Caco-2 (cell line): ENCODE measurements around the gene SCN8A. TPM values are rescaled to one million over a fixed set of nuclear protein-coding genes. Genes with fewer than 3 reads are reported as not detected.
A peak's percentile ranks its signal among the peaks of the same experiment; 100 is the strongest.

Experiments
- BruUV-seq: library from RNA; stranded (reverse); fragments of 400-500 nt; replicated peaks from 2 replicates; lab custom pipeline; 2021; lab: Mats Ljungman, UMichigan
- CTCF ChIA-PET: fragments of 300-600 bp; sonication (Branson Sonifier 250); formaldehyde crosslinking; loops from one replicate; lab custom pipeline; 2022; ENCODE audit warnings: antibody characterized with exemption; lab: Charles Lee
- POLR2A ChIA-PET: fragments of 300-600 bp; sonication (Branson Sonifier 250); formaldehyde crosslinking; loops from one replicate; lab custom pipeline; 2022; ENCODE audit warnings: antibody characterized with exemption; lab: Charles Lee
- DNase-seq, 2 experiments: peaks; one replicate each; pipeline versions ENCODE4 v3.0.0 to v3.0.0-alpha.2; 2020 to 2022
- H3K27me3 ChIP-seq: replicated peaks from 2 replicates; pipeline ENCODE4 v1.6.0; 2011; ENCODE audit warnings: low read length; ENCODE audit not compliant: control insufficient read depth, insufficient read depth
- H3K36me3 ChIP-seq: 2 replicates; pipeline ENCODE4 v1.5.1; 2011; ENCODE audit warnings: low read length; ENCODE audit not compliant: control insufficient read depth, insufficient read depth
- H3K4me1 ChIP-seq: fragments of 250-450 bp; sonication (Bioruptor Pico); 2 replicates; pipeline ENCODE4 v1.5.1; 2020; ENCODE audit warnings: mild to moderate bottlenecking
- H3K4me3 ChIP-seq: 2 replicates; pipeline ENCODE4 v1.5.1; 2011; ENCODE audit warnings: low read depth, mild to moderate bottlenecking, control low read depth, low read length
- H3K9me3 ChIP-seq: fragments of 250-450 bp; sonication (Bioruptor Pico); 2 replicates; pipeline ENCODE4 v1.5.1; 2020; ENCODE audit warnings: mild to moderate bottlenecking, moderate library complexity
- H3K27ac Mint-ChIP-seq: one replicate; pipeline ENCODE4 v1.8.0; 2022; ENCODE audit warnings: mixed read lengths; ENCODE audit not compliant: unreplicated experiment
- H3K27me3 Mint-ChIP-seq: one replicate; pipeline ENCODE4 v1.8.0; 2022; ENCODE audit warnings: mixed read lengths; ENCODE audit not compliant: insufficient read depth, unreplicated experiment
- H3K36me3 Mint-ChIP-seq: one replicate; pipeline ENCODE4 v1.8.0; 2022; ENCODE audit warnings: mild to moderate bottlenecking, mixed read lengths; ENCODE audit not compliant: insufficient read depth, unreplicated experiment
- H3K4me1 Mint-ChIP-seq: one replicate; pipeline ENCODE4 v1.8.0; 2022; ENCODE audit warnings: low read depth, mixed read lengths; ENCODE audit not compliant: unreplicated experiment
- H3K4me3 Mint-ChIP-seq: one replicate; pipeline ENCODE4 v1.8.0; 2022; ENCODE audit warnings: mild to moderate bottlenecking, moderate library complexity, mixed read lengths; ENCODE audit not compliant: unreplicated experiment
- H3K9me3 Mint-ChIP-seq: one replicate; pipeline ENCODE4 v1.8.0; 2022; ENCODE audit warnings: mixed read lengths; ENCODE audit not compliant: unreplicated experiment
- intact Hi-C: fragments of 100-400 bp; cut with micrococcal nuclease; formaldehyde crosslinking; loops from one replicate; pipeline ENCODE4 v1.10.0; 2022; ENCODE audit not compliant: unreplicated experiment
- total RNA-seq: library from RNA; stranded (reverse); gene quantifications from 2 replicates; pipeline ENCODE4 v1.2.3, GENCODE V29; 2022
- TF ChIP-seq, protein P1 (sequence below), 2 experiments: fragments of 200-600 bp in 1 of 2; IDR thresholded peaks; 1 replicate in 1 of 2; 2 replicates in 1 of 2; pipeline versions ENCODE4 v1.5.1 to v1.8.0; 2011 to 2022; ENCODE audit warnings: antibody characterized with exemption in 1 of 2, control low read depth in 1 of 2, inconsistent platforms in 1 of 2, low read depth in 1 of 2, low read length in 1 of 2, mild to moderate bottlenecking in 1 of 2, moderate library complexity in 1 of 2; ENCODE audit not compliant: insufficient read depth in 1 of 2, severe bottlenecking in 1 of 2, unreplicated experiment in 1 of 2

SCN8A gene
- total RNA-seq, 1 experiment from 2014 or later, result 16.5 TPM

GRCh38 chr12:51836041-51836826 is 245.2 kb downstream of the SCN8A start:
- ChIA-PET POLR2A (no interaction called here), CTCF (interaction anchor here (2.1 kb wide), 1 partner anchor 12 kb away, joined by 11 read pairs; no protein-coding TSS in a partner anchor)
- H3K4me1 ChIP-seq, result peaks cover 18% of the 10 kb centered on the region
- H3K9me3 Mint-ChIP-seq, result no peaks in the 10 kb centered on the region
- DNase-seq, result no peak
- H3K27me3 Mint-ChIP-seq, result peaks cover 4% of the 10 kb centered on the region
- H3K4me1 Mint-ChIP-seq, result peaks cover 17% of the 10 kb centered on the region
- no peaks in the 10 kb centered on the region for H3K36me3 ChIP-seq
- no TSS peak for BruUV-seq
- intact Hi-C loops, result no loop called here
- H3K27ac Mint-ChIP-seq, result no peak overlapping the region
- H3K4me3 Mint-ChIP-seq, result no peak overlapping the region
- no peak overlapping the region for H3K4me3 ChIP-seq
- H3K9me3 ChIP-seq, result no peaks in the 10 kb centered on the region
- TF ChIP-seq, protein P1, sequence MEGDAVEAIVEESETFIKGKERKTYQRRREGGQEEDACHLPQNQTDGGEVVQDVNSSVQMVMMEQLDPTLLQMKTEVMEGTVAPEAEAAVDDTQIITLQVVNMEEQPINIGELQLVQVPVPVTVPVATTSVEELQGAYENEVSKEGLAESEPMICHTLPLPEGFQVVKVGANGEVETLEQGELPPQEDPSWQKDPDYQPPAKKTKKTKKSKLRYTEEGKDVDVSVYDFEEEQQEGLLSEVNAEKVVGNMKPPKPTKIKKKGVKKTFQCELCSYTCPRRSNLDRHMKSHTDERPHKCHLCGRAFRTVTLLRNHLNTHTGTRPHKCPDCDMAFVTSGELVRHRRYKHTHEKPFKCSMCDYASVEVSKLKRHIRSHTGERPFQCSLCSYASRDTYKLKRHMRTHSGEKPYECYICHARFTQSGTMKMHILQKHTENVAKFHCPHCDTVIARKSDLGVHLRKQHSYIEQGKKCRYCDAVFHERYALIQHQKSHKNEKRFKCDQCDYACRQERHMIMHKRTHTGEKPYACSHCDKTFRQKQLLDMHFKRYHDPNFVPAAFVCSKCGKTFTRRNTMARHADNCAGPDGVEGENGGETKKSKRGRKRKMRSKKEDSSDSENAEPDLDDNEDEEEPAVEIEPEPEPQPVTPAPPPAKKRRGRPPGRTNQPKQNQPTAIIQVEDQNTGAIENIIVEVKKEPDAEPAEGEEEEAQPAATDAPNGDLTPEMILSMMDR (IDR thresholded peaks at IDR 0.05; ENCODE audit: insufficient read depth in 1 of 2, low read depth in 1 of 2, low read length in 1 of 2, severe bottlenecking in 1 of 2, unreplicated experiment in 1 of 2), result no peak
- no peaks in the 10 kb centered on the region for H3K27me3 ChIP-seq
- no peaks in the 10 kb centered on the region for H3K36me3 Mint-ChIP-seq

- Mint-ChIP-seq H3K27ac (no peak overlapping the region), H3K36me3 (no peaks in the 10 kb centered on the region), H3K4me1 (peaks cover 17% of the 10 kb centered on the region), H3K27me3 (peaks cover 4% of the 10 kb centered on the region), H3K4me3 (no peak overlapping the region), H3K9me3 (no peaks in the 10 kb centered on the region)
- peaks cover 24% of the 10 kb centered on the region for H3K4me1 ChIP-seq
- DNase-seq, result no peak
- TF ChIP-seq, protein P1 (IDR thresholded peaks at IDR 0.05; ENCODE audit: insufficient read depth in 1 of 2, low read depth in 1 of 2, low read length in 1 of 2, severe bottlenecking in 1 of 2, unreplicated experiment in 1 of 2), result no peak
- ChIA-PET CTCF (interaction anchor here (0.6 to 2.1 kb wide), 4 partner anchors 13 to 156 kb away, joined by 3 to 11 read pairs (median 3); no protein-coding TSS in a partner anchor), POLR2A (interaction anchor here (0.6 kb wide), 1 partner anchor 27 kb away, joined by 5 read pairs; no protein-coding TSS in a partner anchor)
- H3K36me3 ChIP-seq, result no peaks in the 10 kb centered on the region
- intact Hi-C loops, result no loop called here
- H3K9me3 ChIP-seq, result no peaks in the 10 kb centered on the region
- no peak overlapping the region for H3K4me3 ChIP-seq
- BruUV-seq, result no TSS peak
- H3K27me3 ChIP-seq, result no peaks in the 10 kb centered on the region
These were observed 245.8 kb downstream of the SCN8A start for GRCh38 chr12:51836827-51837173.

- intact Hi-C loops, result no loop called here
- peaks cover 4% of the 10 kb centered on the region for H3K27me3 Mint-ChIP-seq
- Histone ChIP-seq H3K4me3 (no peak overlapping the region), H3K9me3 (no peaks in the 10 kb centered on the region), H3K4me1 (peaks cover 29% of the 10 kb centered on the region), H3K27me3 (no peaks in the 10 kb centered on the region), H3K36me3 (no peaks in the 10 kb centered on the region)
- ChIA-PET POLR2A (interaction anchor here (0.6 kb wide), 1 partner anchor 27 kb away, joined by 5 read pairs; no protein-coding TSS in a partner anchor), CTCF (interaction anchor here (0.6 to 2.1 kb wide), 4 partner anchors 13 to 156 kb away, joined by 3 to 11 read pairs (median 3); no protein-coding TSS in a partner anchor)
- no peaks in the 10 kb centered on the region for H3K36me3 Mint-ChIP-seq
- no TSS peak for BruUV-seq
- no peaks in the 10 kb centered on the region for H3K9me3 Mint-ChIP-seq
- peaks cover 17% of the 10 kb centered on the region for H3K4me1 Mint-ChIP-seq
- TF ChIP-seq, protein P1 (IDR thresholded peaks at IDR 0.05; ENCODE audit: insufficient read depth in 1 of 2, low read depth in 1 of 2, low read length in 1 of 2, severe bottlenecking in 1 of 2, unreplicated experiment in 1 of 2), result no peak
- no peak overlapping the region for H3K4me3 Mint-ChIP-seq
- no peak for DNase-seq
- H3K27ac Mint-ChIP-seq, result peak overlapping the region; percentile 39
These were observed 246.3 kb downstream of the SCN8A start for GRCh38 chr12:51837286-51837685.
